GM12865 (cell line): ENCODE results near the gene GMNN.

Experiments used
- DNase-seq: peaks from one replicate; pipeline ENCODE4 v3.0.0; 2010; ENCODE audit warnings: low read depth
- H3K4me3 ChIP-seq: 2 replicates; pipeline ENCODE4 v1.5.1; 2011; ENCODE audit warnings: mild to moderate bottlenecking, low read depth, low read length, control low read depth
- CTCF ChIP-seq: IDR thresholded peaks from 2 replicates; pipeline ENCODE4 v1.5.1; 2011; ENCODE audit warnings: low read length, control low read depth, low read depth, inconsistent platforms; ENCODE audit not compliant: insufficient read depth; ENCODE audit errors: missing control alignments

GMNN gene

DNA sequence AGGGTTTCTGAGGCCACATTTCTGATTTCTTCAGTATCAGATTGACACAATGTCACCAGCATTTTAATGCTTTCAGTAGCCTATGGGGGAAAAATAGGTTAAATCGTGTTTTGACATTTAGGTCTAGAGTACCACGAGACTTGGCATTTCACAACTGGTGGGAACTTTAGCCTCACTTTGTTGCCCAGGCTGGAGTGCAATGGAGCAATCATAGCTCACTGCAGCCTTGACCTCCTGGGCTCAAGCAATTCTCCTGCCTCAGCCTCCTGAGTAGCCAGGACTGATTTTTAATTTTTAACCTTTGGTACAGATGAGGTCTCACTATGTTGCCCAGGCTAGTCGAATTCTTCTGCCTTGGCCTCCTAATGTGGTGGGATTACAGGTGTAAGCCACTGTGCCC lies 35.0 kb downstream of the GMNN start:
- no peak overlapping the region for H3K4me3 ChIP-seq
- TF ChIP-seq CTCF = no peak
- DNase-seq = no peak

DNA sequence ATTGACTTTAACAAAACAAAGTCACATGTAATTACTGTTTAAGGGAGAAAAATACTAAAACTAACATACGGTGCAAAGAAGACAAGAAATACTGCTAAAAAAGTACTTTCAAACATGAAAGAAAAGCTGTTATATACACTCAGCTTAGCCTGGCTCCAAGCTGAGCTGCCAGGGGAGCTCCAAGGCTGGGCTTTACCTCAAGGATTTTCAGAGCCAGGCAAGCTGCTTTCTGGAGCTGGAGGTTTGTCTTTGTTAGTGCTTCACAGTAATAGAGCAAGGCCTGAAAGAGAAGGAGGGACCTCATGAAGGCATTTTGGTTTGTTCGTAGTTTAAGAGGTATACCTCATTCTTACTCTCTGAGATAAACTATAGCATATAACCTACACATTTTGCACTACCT lies 43.6 kb downstream of the GMNN start:
- H3K4me3 ChIP-seq = no peak overlapping the region
- DNase-seq = no peak
- no peak for TF ChIP-seq CTCF

DNA sequence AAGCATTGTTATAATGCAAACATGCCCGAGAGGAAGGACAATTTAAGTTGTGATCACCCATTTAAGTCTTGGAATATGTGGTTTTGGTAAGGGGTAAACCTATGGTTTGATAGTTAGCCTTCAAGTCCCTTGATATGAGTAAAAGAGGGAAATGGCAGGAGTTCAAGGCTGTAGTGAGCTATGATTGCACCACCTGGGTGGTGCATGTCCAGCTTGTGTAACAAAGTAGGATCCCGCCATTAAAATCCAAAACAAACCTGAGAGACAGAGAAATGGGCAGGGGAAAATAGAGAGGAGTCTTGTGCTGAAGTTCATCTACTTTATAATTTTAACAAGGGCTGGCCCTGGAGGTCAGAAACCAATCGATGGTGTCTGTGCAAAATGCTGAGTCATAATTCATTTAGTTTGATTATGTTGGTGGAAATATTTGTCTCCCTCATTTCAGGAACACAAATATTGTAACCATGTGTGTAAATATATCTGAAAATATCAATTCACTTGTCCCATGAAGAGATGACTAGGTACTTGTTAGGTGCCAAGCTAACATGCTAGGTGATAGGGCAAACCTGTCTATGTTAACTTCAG lies 47.2 kb downstream of the GMNN start:
- no peak overlapping the region for H3K4me3 ChIP-seq
- no peak for TF ChIP-seq CTCF
- no peak for DNase-seq

DNA sequence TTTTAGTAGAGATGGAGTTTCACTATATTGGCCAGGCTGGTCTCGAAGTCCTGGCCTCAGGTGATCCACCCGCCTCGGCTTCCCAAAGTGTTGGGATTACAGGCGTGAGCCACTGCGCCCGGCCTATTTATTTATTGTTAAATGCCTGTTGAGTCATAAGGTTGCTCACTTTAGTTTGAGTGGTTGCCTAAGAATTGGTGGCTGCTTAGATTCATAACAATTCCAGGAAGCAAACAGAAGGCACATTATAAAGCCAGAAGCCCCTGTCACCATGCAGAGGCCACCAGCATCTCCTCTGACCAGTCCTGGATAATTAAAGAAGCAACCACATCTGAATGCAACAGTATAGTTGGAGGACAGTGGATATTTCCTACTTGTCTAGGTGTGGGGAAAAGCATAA lies 48.0 kb downstream of the GMNN start:
- no peak overlapping the region for H3K4me3 ChIP-seq
- TF ChIP-seq CTCF = no peak
- no peak for DNase-seq

- TF ChIP-seq CTCF = no peak
- DNase-seq = no peak
- no peak overlapping the region for H3K4me3 ChIP-seq
Measured at GRCh38 chr6:24823185-24823584, 48.4 kb downstream of the GMNN start.

DNA sequence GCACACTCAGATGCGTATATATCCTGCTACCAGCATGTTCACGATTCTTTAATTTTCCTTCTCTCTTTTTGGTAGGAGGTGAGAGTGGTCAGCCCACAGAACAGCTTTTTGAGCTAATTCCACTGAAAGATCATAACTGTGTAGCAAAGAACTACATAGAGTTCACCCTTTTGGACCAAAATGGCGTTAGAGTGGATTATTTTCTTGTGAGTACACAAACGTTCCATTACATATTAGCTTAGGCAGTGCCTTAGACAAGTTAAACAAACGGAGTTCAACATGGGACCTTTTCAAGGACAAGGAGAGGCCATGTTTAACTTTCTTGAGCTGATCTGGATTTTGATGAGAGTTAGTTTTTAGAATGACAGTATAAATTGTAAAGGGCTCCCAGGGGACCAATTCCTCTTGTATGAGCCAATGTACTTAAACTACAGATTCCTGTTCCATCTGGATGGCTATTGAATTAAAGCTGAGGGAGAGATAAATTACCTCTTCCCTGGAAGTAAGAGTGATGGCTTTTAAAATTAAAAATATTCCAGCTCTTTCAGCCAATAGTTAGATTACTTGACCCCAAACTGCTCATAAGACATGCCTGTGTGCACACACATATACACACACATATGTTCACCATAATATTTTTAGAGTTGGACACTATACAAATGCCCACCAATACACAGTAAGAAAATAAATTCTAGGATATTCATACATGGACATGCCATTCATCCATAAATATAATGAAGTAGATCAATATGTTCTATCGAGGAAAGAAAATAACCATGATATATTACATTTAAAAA lies 49.6 kb downstream of the GMNN start:
- no peak for TF ChIP-seq CTCF
- no peak overlapping the region for H3K4me3 ChIP-seq
- DNase-seq = no peak
